Hematopoietic multipotent progenitor cell treated with erythropoietin and hydrocortisone succinate and interleukin-3 and kit ligand, for 4 days (in vitro differentiated cells): ENCODE measurements around the gene GABRG3.

ENCODE experiments used
- DNase-seq: peaks from one replicate; pipeline ENCODE4 v3.0.0-alpha.2; 2015

The GABRG3 gene

DNA sequence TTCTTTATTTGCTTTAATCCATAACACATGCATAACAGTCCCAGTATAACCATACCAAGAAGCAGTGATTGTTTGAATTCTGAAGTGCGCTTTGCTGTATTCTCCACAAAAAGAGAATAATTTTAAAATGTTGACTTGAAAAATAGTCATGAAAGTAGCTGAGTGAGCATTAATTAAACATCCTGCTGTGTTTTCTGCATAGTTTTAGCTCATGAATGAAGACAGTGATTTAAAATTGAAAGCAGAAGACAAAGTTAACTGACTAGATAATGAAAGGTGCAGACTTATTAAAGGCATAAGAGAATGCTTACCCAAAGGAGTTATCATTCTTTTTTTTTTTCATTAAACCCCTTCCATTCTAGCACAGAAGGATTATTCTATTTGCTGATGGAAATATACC is 143.5 kb downstream of the GABRG3 start:
- DNase-seq = no peak

- DNase-seq = no peak
These were observed 148.8 kb downstream of the GABRG3 start for GRCh38 chr15:27119695-27120266.

DNA sequence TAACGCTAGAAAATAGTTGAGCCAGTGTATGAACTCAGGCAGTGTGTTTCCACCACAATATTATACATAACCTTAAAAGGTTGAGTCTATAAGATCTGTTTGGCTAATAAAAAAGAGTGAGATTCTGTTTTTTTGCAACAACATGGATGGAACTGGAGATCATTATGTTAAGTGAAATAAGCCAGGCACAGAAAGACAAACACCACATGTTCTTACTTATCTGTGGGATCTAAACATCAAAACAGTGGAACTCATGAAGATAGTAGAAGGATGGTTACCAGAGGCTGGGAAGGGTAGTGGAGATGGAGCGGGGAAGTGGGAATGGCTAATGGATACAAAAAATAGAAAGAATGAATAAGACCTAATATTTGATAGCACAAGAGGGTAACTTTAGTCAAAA is 150.7 kb downstream of the GABRG3 start:
- no peak for DNase-seq

DNA sequence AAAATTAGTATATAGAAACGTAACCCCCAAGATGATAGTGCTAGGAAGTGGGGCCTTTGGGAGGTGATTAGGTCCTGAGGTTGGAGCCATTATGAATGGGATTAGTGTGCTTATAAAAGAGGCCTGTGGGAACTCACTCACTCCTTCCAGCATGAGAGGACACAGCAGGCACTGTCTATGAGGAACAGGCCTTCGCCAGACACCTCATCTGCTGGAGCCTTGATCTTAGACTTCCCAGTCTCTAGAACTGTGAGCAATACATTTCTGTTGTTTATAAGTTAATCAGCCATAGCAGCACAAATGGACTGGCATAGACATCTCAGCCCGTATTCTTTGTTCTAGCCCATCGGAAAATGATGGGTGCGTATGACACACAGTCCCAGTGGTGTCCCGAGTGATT is 152.3 kb downstream of the GABRG3 start:
- no peak for DNase-seq

- no peak for DNase-seq
These were observed 152.8 kb downstream of the GABRG3 start for GRCh38 chr15:27123808-27124207.

DNA sequence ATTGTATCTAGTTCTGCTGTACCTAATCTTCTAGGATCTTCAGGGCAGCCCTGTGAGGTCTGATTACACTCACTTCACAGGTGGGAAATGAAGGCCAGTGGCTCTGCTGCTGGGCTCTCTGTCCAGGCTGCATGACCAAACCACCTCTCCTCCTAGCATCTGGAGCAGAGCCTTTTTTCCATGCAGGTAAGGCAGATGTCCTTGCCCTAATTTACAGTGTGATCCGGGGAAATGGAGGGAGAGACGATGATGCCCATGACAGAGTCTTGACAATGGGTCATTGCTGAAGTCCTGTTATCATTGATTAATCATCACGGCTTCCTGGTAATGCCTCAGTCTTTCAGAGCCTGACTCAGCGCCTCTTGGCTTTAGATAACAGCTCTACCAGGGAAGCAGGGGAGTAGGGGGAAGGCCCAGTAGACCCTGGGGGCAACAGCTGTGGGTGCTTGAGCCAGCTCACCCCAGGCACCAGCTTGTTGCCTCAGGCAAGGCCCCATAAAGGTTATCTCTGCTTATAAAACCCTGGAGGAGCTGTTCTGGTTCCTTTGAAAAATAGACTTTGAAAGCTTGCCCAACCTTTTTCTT is 153.4 kb downstream of the GABRG3 start:
- peak; percentile 4 for DNase-seq

GRCh38 chr15:27125185-27125584 is 154.2 kb downstream of the GABRG3 start:
- no peak for DNase-seq

GRCh38 chr15:27126449-27126848 is 155.5 kb downstream of the GABRG3 start:
- DNase-seq = no peak

DNA sequence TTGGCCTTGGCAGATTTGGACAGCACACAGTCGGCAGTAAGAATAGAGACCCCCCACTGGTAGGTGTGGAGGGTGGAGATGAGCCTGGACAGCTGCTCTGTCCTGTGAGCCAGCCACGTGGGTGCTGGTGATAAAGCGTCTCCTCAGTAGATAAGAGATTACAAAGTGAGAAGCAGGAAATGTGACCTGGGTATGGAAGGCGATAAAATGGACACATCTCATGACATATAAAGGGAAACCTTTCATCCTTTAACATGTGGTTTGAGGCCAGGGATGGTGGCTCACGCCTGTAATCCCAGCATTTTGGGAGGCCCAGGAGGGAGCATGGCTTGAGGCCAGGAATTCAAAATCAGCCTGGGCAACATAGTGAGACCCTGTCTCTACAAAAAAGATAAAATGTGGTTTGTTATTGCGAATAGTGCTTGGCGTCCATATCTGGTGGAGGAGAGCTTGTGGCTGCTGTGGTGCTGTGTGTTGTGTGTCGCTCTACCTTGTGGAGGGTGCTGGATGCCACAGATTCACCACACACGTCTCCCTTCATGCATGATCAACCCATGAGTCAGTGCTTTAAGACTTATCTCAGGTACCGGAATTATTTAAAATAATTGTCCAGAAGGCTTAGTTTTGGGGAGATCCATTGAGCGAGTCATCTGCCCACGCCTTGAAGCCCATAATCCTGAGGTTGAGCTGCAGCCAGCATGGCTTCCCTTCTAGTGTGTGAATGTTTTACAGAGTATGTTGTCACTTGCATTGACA is 157.0 kb downstream of the GABRG3 start:
- peak; percentile 2 for DNase-seq

DNA sequence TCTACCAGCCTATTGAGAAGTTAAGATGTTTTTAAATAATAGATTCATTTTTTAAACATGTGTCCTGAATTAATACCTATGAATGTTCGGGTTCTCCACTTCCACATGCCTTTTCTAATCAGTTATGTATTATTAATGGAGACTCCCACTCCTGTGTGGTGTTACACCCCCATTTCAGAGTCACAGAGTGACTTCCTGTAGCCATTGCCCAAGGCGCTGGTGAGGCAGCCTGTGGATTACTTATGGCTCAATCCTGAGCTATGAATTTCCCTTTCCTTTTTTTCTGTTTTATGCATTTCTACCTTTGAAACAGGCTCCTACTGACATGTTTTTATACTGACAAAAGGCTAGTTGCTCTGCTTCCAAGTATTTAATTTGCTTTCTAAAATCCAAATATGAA is 162.3 kb downstream of the GABRG3 start:
- DNase-seq = no peak

DNA sequence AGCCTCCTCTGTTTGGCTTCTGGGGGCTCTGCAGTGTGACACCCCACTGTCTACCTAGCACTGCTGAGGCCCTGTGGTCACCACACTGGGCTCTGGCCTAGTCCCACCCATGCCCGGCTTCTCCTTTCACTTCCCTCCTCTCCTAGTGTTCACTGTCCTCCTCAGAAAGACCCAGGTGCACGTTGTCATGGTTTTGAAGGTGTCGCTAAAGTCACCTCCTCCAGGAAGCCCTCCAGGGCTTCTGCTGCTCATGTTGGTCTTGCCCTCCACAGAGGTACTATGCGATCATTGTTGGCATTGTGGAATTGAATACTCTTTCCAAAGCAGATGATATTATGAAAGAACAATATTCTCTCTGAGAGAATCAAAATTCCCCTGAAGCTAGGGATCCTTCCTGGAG is 163.5 kb downstream of the GABRG3 start:
- DNase-seq = no peak

- DNase-seq = no peak
These were observed 164.2 kb downstream of the GABRG3 start for GRCh38 chr15:27135151-27135550.

DNA sequence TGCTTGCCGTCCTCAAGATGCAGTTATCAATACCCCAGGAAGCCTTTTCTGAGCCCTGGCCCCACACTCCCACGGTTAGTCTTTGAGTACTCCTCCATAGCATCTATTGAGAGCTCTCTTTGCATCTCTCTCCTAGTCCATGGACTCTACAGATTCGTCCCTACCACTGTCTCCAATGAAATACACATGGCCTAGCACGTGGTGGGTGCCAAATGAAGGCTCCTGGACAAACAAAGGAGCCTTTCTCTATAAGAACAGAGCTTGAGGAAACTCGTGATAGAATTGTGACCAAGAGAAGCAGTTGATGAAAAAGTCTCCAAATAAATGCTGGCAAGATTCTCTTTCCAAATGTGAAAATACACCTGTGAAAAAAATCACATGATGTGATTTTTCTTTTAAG is 166.1 kb downstream of the GABRG3 start:
- DNase-seq = no peak

DNA sequence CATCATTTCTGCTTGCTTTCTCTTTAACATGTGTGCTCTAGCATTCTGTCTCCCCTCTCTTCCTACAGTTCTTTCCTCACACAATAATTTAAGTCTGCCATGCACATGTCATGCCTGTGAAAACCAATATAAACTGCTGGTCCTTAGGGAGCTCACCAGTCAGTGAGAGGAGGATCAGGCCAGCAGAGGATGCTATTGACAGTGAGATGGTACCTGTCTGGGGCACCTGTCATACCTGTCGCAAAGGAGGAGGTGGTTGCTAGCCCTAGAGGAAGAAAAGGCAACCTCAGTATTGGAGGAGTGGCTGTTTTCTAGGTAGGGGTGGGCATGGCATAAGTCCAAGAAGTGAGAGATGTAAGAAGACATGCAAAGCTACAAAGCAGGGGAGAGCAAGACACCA is 194.6 kb downstream of the GABRG3 start:
- no peak for DNase-seq

DNA sequence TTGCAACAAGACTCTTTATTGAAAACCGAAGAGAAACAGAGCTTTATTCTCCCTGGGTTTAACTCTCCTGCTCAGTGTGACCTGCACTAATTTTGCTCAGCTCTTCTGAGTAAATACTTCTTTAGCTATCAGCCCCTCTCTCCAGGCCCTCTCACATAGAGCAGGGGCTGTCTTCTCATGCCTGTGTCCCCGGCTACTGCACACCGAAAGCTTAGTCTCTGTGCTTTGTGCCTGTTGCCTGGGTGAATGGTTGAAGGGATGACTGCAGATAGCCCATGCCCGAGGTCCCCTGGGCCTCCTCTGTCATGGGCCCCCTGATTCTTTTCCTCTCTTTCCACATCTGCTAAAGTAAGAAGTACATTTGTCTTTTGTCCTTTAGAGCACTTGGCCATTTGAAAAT is 195.9 kb downstream of the GABRG3 start:
- DNase-seq = no peak

DNA sequence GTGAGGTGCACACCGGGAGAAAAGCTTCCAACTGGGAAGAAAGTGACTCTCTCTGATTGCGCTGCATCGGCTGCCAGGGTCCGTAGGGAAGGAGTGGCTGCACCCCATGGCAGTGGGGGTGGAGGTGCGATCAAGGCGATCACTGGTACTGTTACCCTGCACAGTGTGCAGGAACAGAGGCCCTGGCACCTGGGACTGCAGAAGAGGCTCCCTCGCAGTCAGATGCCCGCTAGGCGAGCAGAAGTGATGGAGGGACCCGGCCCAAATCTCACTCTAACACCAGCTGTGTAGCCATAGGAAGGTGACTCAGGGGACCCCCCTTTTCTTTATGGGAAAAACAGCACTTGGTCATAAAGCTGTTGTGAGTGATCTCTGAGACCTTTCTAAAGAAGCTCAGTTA is 196.8 kb downstream of the GABRG3 start:
- DNase-seq = no peak

GRCh38 chr15:27170851-27171250 is 199.9 kb downstream of the GABRG3 start:
- no peak for DNase-seq

- no peak for DNase-seq
These were observed 201.8 kb downstream of the GABRG3 start for GRCh38 chr15:27172821-27173220.

DNA sequence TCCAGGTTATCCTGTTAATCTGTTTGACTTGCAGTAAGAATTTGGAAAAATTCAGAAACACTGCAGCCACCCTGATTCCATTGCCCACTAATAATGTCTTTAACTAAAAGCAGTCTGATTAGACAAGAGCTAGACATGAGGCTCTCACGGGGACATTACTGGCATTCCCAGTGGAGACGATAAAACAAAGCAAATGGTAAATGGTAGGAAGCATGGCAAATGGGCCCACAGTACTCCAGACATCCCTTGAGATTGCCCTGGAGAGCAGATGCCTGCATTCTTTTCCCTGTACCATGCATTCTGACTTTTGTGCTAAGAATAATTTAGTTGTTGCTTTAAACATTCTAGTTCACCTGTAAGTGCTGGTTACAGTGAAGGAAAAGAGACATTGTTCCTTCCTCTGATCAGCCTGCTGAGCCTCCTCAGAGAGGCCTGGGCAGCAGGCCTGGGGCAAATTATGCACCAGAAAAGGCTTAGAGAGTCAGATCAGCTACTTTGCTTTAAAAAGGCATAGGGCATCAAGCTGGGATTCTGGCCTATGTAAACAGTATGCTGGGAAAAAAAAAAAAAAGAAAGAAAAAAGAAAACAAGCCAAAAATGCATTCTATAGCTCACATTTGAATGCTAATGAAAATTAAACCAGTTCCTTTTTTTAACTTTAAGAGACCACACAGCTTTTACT is 204.6 kb downstream of the GABRG3 start:
- DNase-seq = no peak

DNA sequence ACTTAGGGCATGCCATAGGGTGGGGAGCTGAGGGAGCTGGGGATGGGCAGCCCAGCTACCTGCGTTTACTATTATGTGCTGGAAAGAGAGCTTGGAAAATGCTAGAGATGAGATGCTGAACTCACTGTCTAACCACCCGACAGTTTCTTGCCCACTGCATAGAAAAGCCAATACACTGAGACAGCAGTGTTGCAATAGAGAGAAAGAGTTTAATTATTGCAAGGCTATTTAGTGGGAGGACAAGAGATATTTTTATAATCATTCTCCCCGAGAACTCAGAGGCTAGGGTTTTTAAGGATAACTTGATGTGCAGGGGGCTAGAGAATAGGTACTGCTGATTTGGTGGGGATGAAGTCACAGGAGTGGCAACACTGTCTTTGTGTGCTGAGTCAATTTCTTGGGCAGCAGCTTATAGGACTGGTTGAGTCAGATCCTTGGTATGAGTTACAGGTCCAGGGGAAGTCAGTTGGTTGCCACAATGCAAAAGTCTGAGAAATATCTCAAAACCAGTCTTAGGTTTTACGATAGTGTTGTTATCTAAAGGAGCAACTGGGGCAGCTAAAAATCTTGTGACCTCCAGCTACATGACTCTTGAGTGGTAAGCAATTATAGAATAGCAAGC is 205.9 kb downstream of the GABRG3 start:
- DNase-seq = no peak

GRCh38 chr15:27179789-27180188 is 208.8 kb downstream of the GABRG3 start:
- peak; percentile 1 for DNase-seq

- no peak for DNase-seq
These were observed 211.7 kb downstream of the GABRG3 start for GRCh38 chr15:27182561-27183110.

DNA sequence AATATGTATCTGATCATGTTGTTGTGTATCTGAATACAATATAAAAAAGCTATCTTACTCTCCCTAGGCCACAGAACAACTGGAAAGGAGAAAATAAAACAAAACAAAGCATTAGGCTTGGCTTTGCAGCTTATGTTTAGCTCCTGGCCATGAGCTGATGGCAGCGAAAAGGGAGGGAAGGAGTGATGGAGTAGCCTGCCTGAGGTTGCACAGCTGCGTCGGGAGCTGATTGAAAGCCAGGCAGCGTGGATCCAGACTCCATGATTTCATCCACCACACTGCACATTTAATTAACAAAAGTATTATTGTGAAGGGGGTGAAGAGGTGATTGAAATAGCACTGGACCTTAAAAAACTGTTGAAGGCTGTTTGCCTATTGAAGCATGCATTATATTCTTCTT is 212.2 kb downstream of the GABRG3 start:
- DNase-seq = no peak
